Measurements from ENCODE around the gene ING5.

ING5 gene

GRCh38 chr2:241656190-241656741 lies 45.6 kb upstream of the ING5 start:
- H4K20me1 ChIP-seq (ENCODE audit: control insufficient read depth, insufficient read depth, low read depth, low read length) = no peaks in the 10 kb centered on the region
- no peak overlapping the region for H3K4me2 ChIP-seq (ENCODE audit: low read length)
- H3K9me3 ChIP-seq (ENCODE audit: control insufficient read depth, insufficient read depth, low read length) = no peaks in the 10 kb centered on the region
- no peak overlapping the region for H3K27ac ChIP-seq (ENCODE audit: low read depth, low read length)
- peaks cover 72% of the 10 kb centered on the region for H3K36me3 ChIP-seq (ENCODE audit: control insufficient read depth, low read length)
- H3K79me2 ChIP-seq (ENCODE audit: control insufficient read depth, low read length) = peaks cover 7% of the 10 kb centered on the region
- H3K9me2 ChIP-seq (replicated peaks; ENCODE audit: control insufficient read depth, low read length) = no peaks in the 10 kb centered on the region
- no peaks in the 10 kb centered on the region for H3K4me1 ChIP-seq (ENCODE audit: control insufficient read depth, low read length)
- no peak overlapping the region for H3K4me3 ChIP-seq (ENCODE audit: low read length)
- H3K27me3 ChIP-seq (ENCODE audit: control insufficient read depth, low read length) = no peaks in the 10 kb centered on the region
- no peak for TF ChIP-seq CTCF (IDR thresholded peaks at IDR 0.05; ENCODE audit: low read depth, low read length, poor library complexity, severe bottlenecking)
- TF ChIP-seq EZH2phosphoT487 (IDR thresholded peaks at IDR 0.05; ENCODE audit: borderline replicate concordance, low read length) = no peak
- no peaks in the 10 kb centered on the region for H3F3A ChIP-seq (ENCODE audit: control insufficient read depth, insufficient read depth)

GRCh38 chr2:241657786-241658254 lies 44.0 kb upstream of the ING5 start:
- H3K27me3 ChIP-seq (ENCODE audit: control insufficient read depth, low read length) = no peaks in the 10 kb centered on the region
- TF ChIP-seq EZH2phosphoT487 (IDR thresholded peaks at IDR 0.05; ENCODE audit: borderline replicate concordance, low read length) (no peak), CTCF (IDR thresholded peaks at IDR 0.05; ENCODE audit: low read depth, low read length, poor library complexity, severe bottlenecking) (no peak)
- H3K9me3 ChIP-seq (ENCODE audit: control insufficient read depth, insufficient read depth, low read length) = no peaks in the 10 kb centered on the region
- no peaks in the 10 kb centered on the region for H3K79me2 ChIP-seq (ENCODE audit: control insufficient read depth, low read length)
- H4K20me1 ChIP-seq (ENCODE audit: control insufficient read depth, insufficient read depth, low read depth, low read length) = no peaks in the 10 kb centered on the region
- H3K4me1 ChIP-seq (ENCODE audit: control insufficient read depth, low read length) = no peaks in the 10 kb centered on the region
- H3K9me2 ChIP-seq (replicated peaks; ENCODE audit: control insufficient read depth, low read length) = no peaks in the 10 kb centered on the region
- no peaks in the 10 kb centered on the region for H3F3A ChIP-seq (ENCODE audit: control insufficient read depth, insufficient read depth)
- H3K36me3 ChIP-seq (ENCODE audit: control insufficient read depth, low read length) = peaks cover 58% of the 10 kb centered on the region
- no peak overlapping the region for H3K4me3 ChIP-seq (ENCODE audit: low read length)
- H3K4me2 ChIP-seq (ENCODE audit: low read length) = no peak overlapping the region
- H3K27ac ChIP-seq (ENCODE audit: low read depth, low read length) = no peak overlapping the region

- Histone ChIP-seq H3K36me3 (ENCODE audit: control insufficient read depth, low read length) (peaks cover 53% of the 10 kb centered on the region), H4K20me1 (ENCODE audit: control insufficient read depth, insufficient read depth, low read depth, low read length) (no peaks in the 10 kb centered on the region), H3K9me3 (ENCODE audit: control insufficient read depth, insufficient read depth, low read length) (no peaks in the 10 kb centered on the region), H3K27me3 (ENCODE audit: control insufficient read depth, low read length) (no peaks in the 10 kb centered on the region), H3K4me1 (ENCODE audit: control insufficient read depth, low read length) (no peaks in the 10 kb centered on the region), H3K4me3 (ENCODE audit: low read length) (no peak overlapping the region), H3K27ac (ENCODE audit: low read depth, low read length) (no peak overlapping the region), H3K4me2 (ENCODE audit: low read length) (no peak overlapping the region), H3K79me2 (ENCODE audit: control insufficient read depth, low read length) (no peaks in the 10 kb centered on the region), H3K9me2 (replicated peaks; ENCODE audit: control insufficient read depth, low read length) (no peaks in the 10 kb centered on the region), H3F3A (ENCODE audit: control insufficient read depth, insufficient read depth) (no peaks in the 10 kb centered on the region)
- TF ChIP-seq EZH2phosphoT487 (IDR thresholded peaks at IDR 0.05; ENCODE audit: borderline replicate concordance, low read length) (no peak), CTCF (IDR thresholded peaks at IDR 0.05; ENCODE audit: low read depth, low read length, poor library complexity, severe bottlenecking) (no peak)
These were observed 43.5 kb upstream of the ING5 start for GRCh38 chr2:241658296-241658695.
